HG03196 (cell line): Measurements from ENCODE around the gene EHF.

Experiments
- ATAC-seq: cut with Tn5 transposase; IDR thresholded peaks from one replicate; pipeline ENCODE4 v1.9.1; 2021; ENCODE audit not compliant: unreplicated experiment

Gene EHF

GRCh38 chr11:34623463-34623862 is 2.6 kb downstream of the EHF start:
- ATAC-seq, result no peak

DNA sequence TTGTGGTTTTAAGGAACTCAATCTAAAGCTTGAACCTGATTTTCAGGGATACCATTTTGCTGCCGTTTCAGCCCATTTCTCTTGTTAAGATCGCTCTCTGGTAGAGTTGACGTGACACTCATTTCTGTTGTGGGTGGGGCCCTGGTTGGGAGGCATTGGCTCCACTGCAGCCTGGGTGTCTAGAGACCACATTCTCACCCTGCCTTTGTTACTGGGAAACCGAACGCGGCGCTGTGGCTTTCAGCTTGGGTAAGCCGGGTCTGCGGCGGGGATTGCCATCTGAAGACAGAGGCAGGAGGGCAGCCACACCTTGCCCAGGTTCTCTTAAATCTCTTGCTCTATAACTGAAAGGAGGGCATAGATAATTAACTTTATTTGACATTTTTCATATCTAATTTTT is 3.2 kb downstream of the EHF start:
- ATAC-seq, result peak; percentile 56

GRCh38 chr11:34625576-34625975 is 4.7 kb downstream of the EHF start:
- no peak for ATAC-seq

GRCh38 chr11:34626393-34626792 is 5.5 kb downstream of the EHF start:
- no peak for ATAC-seq

- ATAC-seq, result no peak
Measured at GRCh38 chr11:34627197-34627596, 6.3 kb downstream of the EHF start.

- ATAC-seq, result no peak
Measured at GRCh38 chr11:34629711-34630110, 8.8 kb downstream of the EHF start.

DNA sequence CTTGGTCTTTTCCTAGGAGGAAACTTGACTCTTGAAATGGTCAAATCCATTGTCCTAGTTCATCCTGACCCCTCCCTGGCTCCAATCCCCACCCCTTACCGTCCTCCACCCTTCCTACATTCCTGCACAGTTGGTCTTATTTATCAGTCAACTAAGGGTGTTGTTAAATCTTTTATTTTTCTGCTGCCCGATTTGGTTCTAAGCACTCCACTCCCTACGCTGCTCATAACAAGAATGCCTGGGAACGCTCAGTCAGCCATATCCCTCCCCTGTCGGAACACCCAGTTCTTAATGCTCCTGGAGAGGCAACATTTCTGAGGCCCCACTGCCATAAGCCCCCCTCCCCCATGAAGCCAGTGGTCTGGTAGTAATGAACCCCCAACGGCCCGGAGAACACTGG is 9.7 kb downstream of the EHF start:
- ATAC-seq, result no peak

DNA sequence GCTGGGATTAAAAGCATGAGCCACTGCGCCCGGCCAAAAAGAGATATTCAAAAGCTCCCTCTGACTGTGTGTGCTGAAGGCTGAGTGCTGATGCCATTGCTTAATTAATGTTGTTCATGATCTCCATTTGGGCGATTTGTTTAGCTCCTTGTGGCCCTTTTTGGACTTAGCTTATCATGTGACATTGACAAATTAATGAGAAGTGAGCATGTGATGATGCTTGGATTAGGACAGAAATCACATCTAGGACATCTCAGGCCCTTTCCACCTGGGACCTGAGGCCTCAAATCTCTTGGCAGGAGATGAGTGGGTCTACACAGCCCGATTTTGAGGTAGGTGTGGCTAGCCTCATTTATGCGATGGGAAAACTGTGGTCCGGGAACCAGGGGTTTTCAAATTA is 10.4 kb downstream of the EHF start:
- ATAC-seq, result no peak

GRCh38 chr11:34631737-34632104 is 10.8 kb downstream of the EHF start:
- no peak for ATAC-seq

DNA sequence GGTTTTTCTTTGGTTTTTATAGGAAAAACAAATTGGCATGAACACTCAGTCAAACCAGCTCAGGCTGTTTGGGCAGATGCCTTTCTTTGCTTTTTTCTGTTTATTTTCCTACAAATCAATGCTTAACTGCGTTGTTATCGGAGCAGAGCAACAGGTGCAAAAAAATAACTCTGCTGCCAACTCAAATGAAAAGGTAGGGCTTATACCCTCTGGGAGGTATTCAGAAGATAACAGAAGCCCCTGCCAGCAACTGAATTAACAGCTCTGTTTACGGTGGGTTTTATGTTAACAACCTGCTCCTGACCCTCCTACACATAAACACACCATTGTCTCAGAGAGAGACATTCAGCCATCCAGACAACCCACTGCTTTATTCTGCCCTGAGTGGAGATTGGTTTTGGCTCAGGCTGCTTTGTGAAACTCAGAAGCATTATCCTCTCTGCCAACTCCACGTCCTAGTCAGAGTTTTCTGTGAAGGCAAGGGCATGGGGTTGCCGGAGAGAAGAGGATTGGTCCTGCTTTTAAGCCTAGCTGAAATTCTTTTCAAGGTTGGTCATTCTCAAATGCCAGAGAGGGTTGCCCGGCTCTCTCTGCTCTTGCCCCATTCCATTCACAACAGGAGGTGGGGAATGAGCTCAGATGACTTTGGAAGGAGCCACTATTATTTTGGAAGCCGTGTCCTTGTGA is 11.4 kb downstream of the EHF start:
- ATAC-seq, result no peak

DNA sequence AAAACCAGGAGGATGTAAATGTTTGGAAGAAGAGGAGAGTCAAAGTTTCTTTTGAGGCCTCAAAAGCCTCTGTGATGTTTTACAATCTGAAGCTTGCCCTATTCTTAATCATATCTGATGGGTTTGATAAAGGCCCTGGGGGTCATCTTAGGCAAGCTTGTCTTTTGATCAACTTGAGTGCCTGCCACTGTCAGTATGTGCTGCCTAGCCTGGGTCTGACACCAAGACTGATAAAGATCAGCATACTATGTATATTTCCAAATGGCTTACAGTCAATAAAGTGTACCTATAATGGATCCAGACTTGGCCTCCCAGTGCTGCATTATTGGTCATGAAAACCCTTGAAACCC is 12.7 kb downstream of the EHF start:
- peak; percentile 28 for ATAC-seq

GRCh38 chr11:34633990-34634693 is 13.2 kb downstream of the EHF start:
- peak; percentile 88 for ATAC-seq

DNA sequence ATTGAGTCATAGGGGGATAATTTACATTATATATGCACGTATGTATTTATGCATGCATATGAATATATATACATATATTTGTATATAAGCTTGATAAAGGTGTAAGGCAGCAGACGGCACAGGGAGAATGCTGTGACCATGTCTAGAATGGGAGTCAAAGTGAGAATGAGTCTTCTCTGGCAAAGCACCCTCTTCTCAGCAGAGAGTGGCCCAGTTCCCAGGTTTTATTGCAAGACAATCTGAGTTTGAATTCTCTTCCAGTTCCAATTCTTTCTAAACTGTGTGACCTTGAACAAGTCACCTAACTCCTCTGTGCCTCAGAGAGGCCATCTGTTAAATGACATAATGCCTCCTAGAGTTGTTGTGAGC is 13.8 kb downstream of the EHF start:
- ATAC-seq, result no peak

DNA sequence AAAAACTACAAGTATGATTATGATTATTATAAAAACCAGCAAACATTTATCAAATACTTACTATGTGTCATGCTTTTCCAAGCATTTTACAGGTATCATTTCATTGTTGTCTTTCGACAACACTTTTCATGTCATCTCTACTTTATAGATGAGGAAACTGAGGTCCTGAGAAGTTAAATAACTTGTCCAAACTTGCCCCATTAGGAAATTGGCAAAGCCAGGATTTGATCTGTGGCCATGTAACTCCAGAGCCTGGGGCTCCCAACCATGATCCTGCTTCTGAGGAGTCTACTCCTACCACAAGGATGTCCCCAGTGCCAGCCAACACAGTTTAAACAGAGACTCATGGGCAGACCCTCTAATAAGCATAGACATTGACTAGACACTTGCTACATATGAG is 15.2 kb downstream of the EHF start:
- ATAC-seq, result no peak

DNA sequence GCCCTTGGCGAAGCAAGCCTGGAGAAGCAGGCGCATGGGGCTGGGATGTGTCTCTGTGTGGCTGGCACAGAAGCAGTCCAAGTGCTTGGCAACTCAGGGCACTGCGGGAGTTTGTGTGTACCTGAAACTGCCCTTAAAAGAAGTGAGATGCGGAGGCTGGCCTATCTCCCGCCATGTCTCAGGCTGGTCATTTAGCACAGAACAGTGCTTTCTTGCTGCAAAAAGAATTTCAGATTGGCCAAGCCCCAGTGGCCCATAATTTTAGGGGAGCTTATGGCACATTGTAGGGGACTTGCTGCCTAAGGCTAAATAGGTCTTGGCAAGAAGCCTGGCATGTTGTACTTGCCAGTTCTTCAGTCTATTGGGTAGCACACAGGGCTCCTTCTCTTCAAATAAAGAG is 16.4 kb downstream of the EHF start:
- no peak for ATAC-seq

- no peak for ATAC-seq
Measured at GRCh38 chr11:34638897-34639296, 18.0 kb downstream of the EHF start.

GRCh38 chr11:34639545-34639944 is 18.7 kb downstream of the EHF start:
- no peak for ATAC-seq

- peak; percentile 84 for ATAC-seq
Measured at GRCh38 chr11:34640050-34640923, 19.4 kb downstream of the EHF start.

DNA sequence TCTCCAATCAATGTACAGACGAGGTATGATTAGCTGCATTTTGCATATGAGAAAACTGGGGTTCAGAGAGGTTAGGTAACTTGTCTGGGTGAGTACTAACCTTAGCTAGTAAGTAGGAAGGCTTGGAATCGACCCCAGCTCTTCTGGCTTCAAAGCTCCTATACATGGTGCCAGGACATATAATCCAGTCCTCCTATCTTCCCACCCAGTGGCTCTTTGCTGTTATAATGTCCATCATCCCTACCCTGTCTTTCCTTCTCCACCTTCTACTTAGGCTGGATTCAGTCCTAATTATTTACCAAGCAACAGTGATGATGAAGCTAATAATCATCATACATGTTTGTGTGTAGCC is 20.0 kb downstream of the EHF start:
- ATAC-seq, result no peak

GRCh38 chr11:34641456-34641855 is 20.6 kb downstream of the EHF start:
- no peak for ATAC-seq

- ATAC-seq, result no peak
Measured at GRCh38 chr11:34642001-34642554, 21.2 kb downstream of the EHF start.

DNA sequence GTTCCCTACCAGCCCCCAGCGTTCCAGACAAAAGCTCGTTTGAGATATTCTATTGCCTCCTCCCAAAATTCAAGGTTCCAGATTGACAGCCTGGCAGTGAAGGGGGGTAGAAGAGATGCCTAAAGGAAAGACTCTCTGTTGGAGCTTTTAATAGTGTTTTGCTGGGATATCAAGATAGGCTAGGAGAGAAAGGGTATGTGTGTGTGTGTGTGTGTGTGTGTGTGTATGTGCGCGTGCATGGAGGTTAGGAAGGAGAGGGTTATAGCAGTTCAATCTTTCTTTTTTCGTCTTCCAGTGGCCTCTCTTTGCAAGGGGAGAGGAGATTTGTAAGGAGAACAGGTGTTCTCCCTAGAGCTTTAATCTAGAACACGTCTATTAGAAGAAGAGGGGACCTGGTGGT is 22.0 kb downstream of the EHF start:
- ATAC-seq, result no peak
